Skin epidermis (tissue), 12 donors: Measurements from ENCODE around the gene APRT.
"Not testable (repeated sequence)": the region's sequence is repeated elsewhere in the genome, so short reads cannot be mapped to it uniquely, and the experiment has no call there.

Experiments used
- H3K27ac ChIP-seq, 21 experiments: fragments of 200-600 bp; sonication (generic) in 11 of 21; one replicate each; pipeline ENCODE4 v1.5.0; 2020; ENCODE audit warnings: mild to moderate bottlenecking in 3 of 21, inconsistent platforms in 2 of 21, moderate library complexity in 2 of 21
- H3K4me3 ChIP-seq, 7 experiments: fragments of 200-600 bp; sonication (generic) in 2 of 7; one replicate each; pipeline ENCODE4 v1.5.0; 2020; ENCODE audit warnings: inconsistent platforms in 2 of 7, mild to moderate bottlenecking in 2 of 7, moderate library complexity in 1 of 7

APRT gene

GRCh38 chr16:88780142-88781062, 31.3 kb downstream of the APRT start:
- Histone ChIP-seq H3K27ac (peak overlapping the region in 20 of 21 experiments; percentile 0 to 98 (median 86)), H3K4me3 (no peak overlapping the region)

- no peak overlapping the region for H3K4me3 ChIP-seq
- peak overlapping the region in 17 of 21 experiments; percentile 4 to 98 (median 93) for H3K27ac ChIP-seq
These were observed 32.2 kb downstream of the APRT start for GRCh38 chr16:88779406-88780141.

- peak overlapping the region in 1 of 21 experiments; percentile 30 for H3K27ac ChIP-seq
These were observed 33.1 kb downstream of the APRT start for GRCh38 chr16:88778541-88779065.

GRCh38 chr16:88778271-88778525, 33.5 kb downstream of the APRT start:
- H3K27ac ChIP-seq = peak overlapping the region in 1 of 21 experiments; percentile 30

More at GRCh38 chr16:88778541-88779065, 33.1 kb downstream of the APRT start:
- H3K4me3 ChIP-seq = no peak overlapping the region

GRCh38 chr16:88777471-88778270, 34.1 kb downstream of the APRT start:
- H3K27ac ChIP-seq = peak overlapping the region in 1 of 21 experiments; percentile 30
- no peak overlapping the region for H3K4me3 ChIP-seq

More at GRCh38 chr16:88778271-88778525, 33.5 kb downstream of the APRT start:
- H3K4me3 ChIP-seq = no peak overlapping the region

- no peak overlapping the region for H3K27ac ChIP-seq
- H3K4me3 ChIP-seq = no peak overlapping the region
These were observed 35.9 kb downstream of the APRT start for GRCh38 chr16:88775825-88776224.

- Histone ChIP-seq H3K4me3 (no peak overlapping the region), H3K27ac (peak overlapping the region in 1 of 21 experiments; percentile 24)
These were observed 37.0 kb downstream of the APRT start for GRCh38 chr16:88774544-88775393.

- Histone ChIP-seq H3K4me3 (no peak overlapping the region), H3K27ac (peak overlapping the region in 9 of 21 experiments; percentile 9 to 72 (median 49))
These were observed 37.9 kb downstream of the APRT start for GRCh38 chr16:88773812-88774291.

GRCh38 chr16:88772871-88773811, 38.6 kb downstream of the APRT start:
- Histone ChIP-seq H3K27ac (peak overlapping the region in 16 of 21 experiments; percentile 8 to 72 (median 56)), H3K4me3 (no peak overlapping the region)

GRCh38 chr16:88771781-88772180, 39.9 kb downstream of the APRT start:
- peak overlapping the region in 2 of 21 experiments; percentile 1 to 67 for H3K27ac ChIP-seq
- not testable (repeated sequence) for H3K4me3 ChIP-seq

GRCh38 chr16:88771294-88771772, 40.4 kb downstream of the APRT start:
- Histone ChIP-seq H3K27ac (peak overlapping the region in 17 of 21 experiments; percentile 32 to 85 (median 64)), H3K4me3 (no peak overlapping the region)

GRCh38 chr16:88770461-88771293, 41.1 kb downstream of the APRT start:
- Histone ChIP-seq H3K4me3 (peak overlapping the region in 1 of 7 experiments; percentile 23), H3K27ac (peak overlapping the region in 19 of 21 experiments; percentile 32 to 85 (median 64))

- Histone ChIP-seq H3K4me3 (peak overlapping the region in 1 of 7 experiments; percentile 23), H3K27ac (peak overlapping the region in 18 of 21 experiments; percentile 32 to 85 (median 64))
These were observed 41.9 kb downstream of the APRT start for GRCh38 chr16:88769617-88770460.

- Histone ChIP-seq H3K27ac (peak overlapping the region in 16 of 21 experiments; percentile 0 to 73 (median 42)), H3K4me3 (no peak overlapping the region)
These were observed 43.5 kb downstream of the APRT start for GRCh38 chr16:88768071-88768783.
